Caco-2 (cell line): ENCODE data around the gene DNAJC8. TPM values are rescaled to one million over a fixed set of nuclear protein-coding genes. Genes with fewer than 3 reads are reported as not detected.

ENCODE experiments used
- BruUV-seq: library from RNA; stranded (reverse); fragments of 400-500 nt; replicated peaks from 2 replicates; lab custom pipeline; 2021; lab: Mats Ljungman, UMichigan
- CTCF ChIA-PET: fragments of 300-600 bp; sonication (Branson Sonifier 250); formaldehyde crosslinking; loops from one replicate; lab custom pipeline; 2022; ENCODE audit warnings: antibody characterized with exemption; lab: Charles Lee
- POLR2A ChIA-PET: fragments of 300-600 bp; sonication (Branson Sonifier 250); formaldehyde crosslinking; loops from one replicate; lab custom pipeline; 2022; ENCODE audit warnings: antibody characterized with exemption; lab: Charles Lee
- DNase-seq, 2 experiments: peaks; one replicate each; pipeline versions ENCODE4 v3.0.0 to v3.0.0-alpha.2; 2020 to 2022
- H3K27me3 ChIP-seq: replicated peaks from 2 replicates; pipeline ENCODE4 v1.6.0; 2011; ENCODE audit warnings: low read length; ENCODE audit not compliant: control insufficient read depth, insufficient read depth
- H3K36me3 ChIP-seq: 2 replicates; pipeline ENCODE4 v1.5.1; 2011; ENCODE audit warnings: low read length; ENCODE audit not compliant: control insufficient read depth, insufficient read depth
- H3K4me1 ChIP-seq: fragments of 250-450 bp; sonication (Bioruptor Pico); 2 replicates; pipeline ENCODE4 v1.5.1; 2020; ENCODE audit warnings: mild to moderate bottlenecking
- H3K4me3 ChIP-seq: 2 replicates; pipeline ENCODE4 v1.5.1; 2011; ENCODE audit warnings: low read depth, mild to moderate bottlenecking, control low read depth, low read length
- H3K9me3 ChIP-seq: fragments of 250-450 bp; sonication (Bioruptor Pico); 2 replicates; pipeline ENCODE4 v1.5.1; 2020; ENCODE audit warnings: mild to moderate bottlenecking, moderate library complexity
- H3K27ac Mint-ChIP-seq: one replicate; pipeline ENCODE4 v1.8.0; 2022; ENCODE audit warnings: mixed read lengths; ENCODE audit not compliant: unreplicated experiment
- H3K27me3 Mint-ChIP-seq: one replicate; pipeline ENCODE4 v1.8.0; 2022; ENCODE audit warnings: mixed read lengths; ENCODE audit not compliant: insufficient read depth, unreplicated experiment
- H3K36me3 Mint-ChIP-seq: one replicate; pipeline ENCODE4 v1.8.0; 2022; ENCODE audit warnings: mild to moderate bottlenecking, mixed read lengths; ENCODE audit not compliant: insufficient read depth, unreplicated experiment
- H3K4me1 Mint-ChIP-seq: one replicate; pipeline ENCODE4 v1.8.0; 2022; ENCODE audit warnings: low read depth, mixed read lengths; ENCODE audit not compliant: unreplicated experiment
- H3K4me3 Mint-ChIP-seq: one replicate; pipeline ENCODE4 v1.8.0; 2022; ENCODE audit warnings: mild to moderate bottlenecking, moderate library complexity, mixed read lengths; ENCODE audit not compliant: unreplicated experiment
- H3K9me3 Mint-ChIP-seq: one replicate; pipeline ENCODE4 v1.8.0; 2022; ENCODE audit warnings: mixed read lengths; ENCODE audit not compliant: unreplicated experiment
- intact Hi-C: fragments of 100-400 bp; cut with micrococcal nuclease; formaldehyde crosslinking; loops from one replicate; pipeline ENCODE4 v1.10.0; 2022; ENCODE audit not compliant: unreplicated experiment
- total RNA-seq: library from RNA; stranded (reverse); gene quantifications from 2 replicates; pipeline ENCODE4 v1.2.3, GENCODE V29; 2022
- TF ChIP-seq, protein P1 (sequence below), 2 experiments: fragments of 200-600 bp in 1 of 2; IDR thresholded peaks; 1 replicate in 1 of 2; 2 replicates in 1 of 2; pipeline versions ENCODE4 v1.5.1 to v1.8.0; 2011 to 2022; ENCODE audit warnings: antibody characterized with exemption in 1 of 2, control low read depth in 1 of 2, inconsistent platforms in 1 of 2, low read depth in 1 of 2, low read length in 1 of 2, mild to moderate bottlenecking in 1 of 2, moderate library complexity in 1 of 2; ENCODE audit not compliant: insufficient read depth in 1 of 2, severe bottlenecking in 1 of 2, unreplicated experiment in 1 of 2

The DNAJC8 gene
- total RNA-seq, 1 experiment from 2014 or later, result 69.4 TPM

DNA sequence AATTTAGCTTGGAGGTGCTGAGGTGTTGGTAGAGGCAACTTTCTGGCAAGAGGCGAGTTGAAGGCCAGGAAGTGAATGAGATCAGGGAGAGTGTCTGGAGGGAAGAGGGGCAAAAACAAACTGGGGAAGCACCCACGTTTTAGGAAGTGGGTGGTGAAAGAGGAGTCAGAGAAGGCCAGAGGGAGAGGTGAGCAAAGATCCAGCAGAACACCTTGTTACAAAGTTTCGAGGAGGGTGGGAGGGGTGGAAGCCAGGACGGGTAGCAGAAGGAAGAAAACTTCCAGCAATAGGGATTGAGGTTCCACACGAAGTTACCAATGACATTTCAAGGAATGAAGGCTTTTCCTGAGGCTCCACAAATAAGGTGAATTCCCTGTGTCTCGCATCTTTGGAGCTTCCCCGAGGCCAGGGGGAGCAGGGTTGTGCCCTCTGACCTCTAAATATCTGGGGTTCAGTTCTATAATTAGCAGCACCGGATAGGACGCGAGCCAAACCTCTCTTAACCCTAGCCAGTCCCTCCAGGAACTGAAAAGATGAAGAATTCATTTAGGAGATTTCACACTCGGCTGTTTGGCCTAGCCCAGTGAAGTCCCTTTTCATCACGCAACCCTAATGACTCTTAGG lies 25.9 kb upstream of the DNAJC8 start:
- Mint-ChIP-seq H3K4me1 (peaks cover 13% of the 10 kb centered on the region), H3K9me3 (no peaks in the 10 kb centered on the region), H3K27ac (peak overlapping the region; percentile 92), H3K4me3 (peak overlapping the region; percentile 73), H3K36me3 (peaks cover 38% of the 10 kb centered on the region), H3K27me3 (no peaks in the 10 kb centered on the region)
- POLR2A ChIA-PET, result interaction anchor here (1.2 kb wide), 1 partner anchor 10 kb away, joined by 6 read pairs; no protein-coding TSS in a partner anchor
- Histone ChIP-seq H3K27me3 (no peaks in the 10 kb centered on the region), H3K4me3 (peak overlapping the region; percentile 16), H3K9me3 (no peaks in the 10 kb centered on the region), H3K4me1 (0 out of 2 replicates have a peak, but pooled peaks cover 4% of the 10 kb centered on the region), H3K36me3 (no peaks in the 10 kb centered on the region)
- intact Hi-C loops, result no loop called here
- BruUV-seq, result TSS peak; percentile 76
- DNase-seq, result no peak
- CTCF ChIA-PET, result interaction anchor here (1.8 to 2.4 kb wide), 2 partner anchors 10 kb away, joined by 5 to 13 read pairs; no protein-coding TSS in a partner anchor
- TF ChIP-seq, protein P1, sequence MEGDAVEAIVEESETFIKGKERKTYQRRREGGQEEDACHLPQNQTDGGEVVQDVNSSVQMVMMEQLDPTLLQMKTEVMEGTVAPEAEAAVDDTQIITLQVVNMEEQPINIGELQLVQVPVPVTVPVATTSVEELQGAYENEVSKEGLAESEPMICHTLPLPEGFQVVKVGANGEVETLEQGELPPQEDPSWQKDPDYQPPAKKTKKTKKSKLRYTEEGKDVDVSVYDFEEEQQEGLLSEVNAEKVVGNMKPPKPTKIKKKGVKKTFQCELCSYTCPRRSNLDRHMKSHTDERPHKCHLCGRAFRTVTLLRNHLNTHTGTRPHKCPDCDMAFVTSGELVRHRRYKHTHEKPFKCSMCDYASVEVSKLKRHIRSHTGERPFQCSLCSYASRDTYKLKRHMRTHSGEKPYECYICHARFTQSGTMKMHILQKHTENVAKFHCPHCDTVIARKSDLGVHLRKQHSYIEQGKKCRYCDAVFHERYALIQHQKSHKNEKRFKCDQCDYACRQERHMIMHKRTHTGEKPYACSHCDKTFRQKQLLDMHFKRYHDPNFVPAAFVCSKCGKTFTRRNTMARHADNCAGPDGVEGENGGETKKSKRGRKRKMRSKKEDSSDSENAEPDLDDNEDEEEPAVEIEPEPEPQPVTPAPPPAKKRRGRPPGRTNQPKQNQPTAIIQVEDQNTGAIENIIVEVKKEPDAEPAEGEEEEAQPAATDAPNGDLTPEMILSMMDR (IDR thresholded peaks at IDR 0.05; ENCODE audit: insufficient read depth in 1 of 2, low read depth in 1 of 2, low read length in 1 of 2, severe bottlenecking in 1 of 2, unreplicated experiment in 1 of 2), result no peak

DNA sequence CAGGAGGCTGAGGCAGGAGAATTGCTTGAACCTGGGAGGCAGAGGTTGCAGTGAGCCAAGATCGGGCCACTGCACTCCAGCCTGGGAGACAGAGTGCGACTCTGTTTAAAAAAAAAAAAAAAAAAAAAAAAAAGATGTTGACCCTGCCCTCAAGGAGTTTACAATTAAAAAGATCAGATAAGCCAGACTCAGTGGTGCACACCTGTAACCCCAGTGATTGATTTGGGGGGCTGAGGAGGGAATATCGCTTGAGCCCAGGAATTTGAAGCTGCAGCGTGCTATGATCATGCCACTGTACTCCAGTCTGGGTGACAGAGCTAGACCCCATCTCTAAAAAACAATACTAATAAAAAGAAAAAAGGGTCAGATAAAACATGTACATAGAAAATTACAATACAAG lies 24.9 kb upstream of the DNAJC8 start:
- H3K27ac Mint-ChIP-seq, result peak overlapping the region; percentile 92
- TF ChIP-seq, protein P1 (IDR thresholded peaks at IDR 0.05; ENCODE audit: insufficient read depth in 1 of 2, low read depth in 1 of 2, low read length in 1 of 2, severe bottlenecking in 1 of 2, unreplicated experiment in 1 of 2), result no peak
- CTCF ChIA-PET, result interaction anchor here (1.8 kb wide), 1 partner anchor 9 kb away, joined by 5 read pairs; no protein-coding TSS in a partner anchor
- DNase-seq, result no peak
- POLR2A ChIA-PET, result interaction anchor here (1.2 kb wide), 1 partner anchor 9 kb away, joined by 6 read pairs; no protein-coding TSS in a partner anchor
- H3K27me3 Mint-ChIP-seq, result no peaks in the 10 kb centered on the region
- Histone ChIP-seq H3K27me3 (no peaks in the 10 kb centered on the region), H3K4me3 (no peak overlapping the region), H3K9me3 (no peaks in the 10 kb centered on the region), H3K4me1 (0 out of 2 replicates have a peak, but pooled peaks cover 4% of the 10 kb centered on the region), H3K36me3 (no peaks in the 10 kb centered on the region)
- BruUV-seq, result no TSS peak
- no peak overlapping the region for H3K4me3 Mint-ChIP-seq
- intact Hi-C loops, result no loop called here
- H3K4me1 Mint-ChIP-seq, result peaks cover 13% of the 10 kb centered on the region
- no peaks in the 10 kb centered on the region for H3K9me3 Mint-ChIP-seq
- peaks cover 33% of the 10 kb centered on the region for H3K36me3 Mint-ChIP-seq

DNA sequence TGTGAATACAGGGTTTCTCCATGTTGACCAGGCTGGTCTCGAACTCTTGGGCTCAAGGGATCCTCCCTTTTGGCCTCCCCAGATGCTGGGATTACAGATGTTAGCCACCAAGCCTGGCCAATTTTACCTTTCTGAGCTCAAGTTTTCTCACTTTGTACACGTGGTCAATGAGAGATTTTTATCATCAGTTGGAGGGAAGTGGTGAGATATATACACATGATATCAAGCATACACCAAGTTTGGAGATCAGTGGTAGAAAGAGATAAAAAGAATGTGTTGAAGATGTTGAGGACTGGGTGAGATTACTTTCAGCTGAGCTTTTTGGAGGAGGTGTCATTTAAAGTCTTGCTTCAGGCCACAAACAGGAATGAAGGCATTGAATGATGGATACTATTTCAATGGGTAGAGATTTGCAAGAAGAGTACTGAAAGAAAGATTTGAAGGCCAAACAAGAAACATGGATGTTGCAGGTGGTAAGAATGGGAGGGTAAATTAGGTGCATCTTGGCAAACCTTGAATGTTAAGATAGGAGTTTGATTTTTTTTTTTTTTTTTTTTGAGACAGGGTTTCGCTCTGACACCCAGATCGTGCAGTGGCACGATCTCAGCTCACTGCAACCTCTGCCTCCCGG lies 23.5 kb upstream of the DNAJC8 start:
- H3K4me1 Mint-ChIP-seq, result peaks cover 13% of the 10 kb centered on the region
- Histone ChIP-seq H3K9me3 (no peaks in the 10 kb centered on the region), H3K27me3 (no peaks in the 10 kb centered on the region), H3K36me3 (no peaks in the 10 kb centered on the region), H3K4me1 (0 out of 2 replicates have a peak, but pooled peaks cover 4% of the 10 kb centered on the region), H3K4me3 (no peak overlapping the region)
- no peak overlapping the region for H3K27ac Mint-ChIP-seq
- DNase-seq, result no peak
- ChIA-PET CTCF (interaction anchor here (0.6 kb wide), 1 partner anchor 41 kb away, joined by 3 read pairs; no protein-coding TSS in a partner anchor), POLR2A (no interaction called here)
- TF ChIP-seq, protein P1 (IDR thresholded peaks at IDR 0.05; ENCODE audit: insufficient read depth in 1 of 2, low read depth in 1 of 2, low read length in 1 of 2, severe bottlenecking in 1 of 2, unreplicated experiment in 1 of 2), result no peak
- no peak overlapping the region for H3K4me3 Mint-ChIP-seq
- no TSS peak for BruUV-seq
- intact Hi-C loops, result no loop called here
- no peaks in the 10 kb centered on the region for H3K27me3 Mint-ChIP-seq
- peaks cover 20% of the 10 kb centered on the region for H3K36me3 Mint-ChIP-seq
- H3K9me3 Mint-ChIP-seq, result no peaks in the 10 kb centered on the region
